PC-9 (cell line): Measurements from ENCODE around the gene FERMT1. TPM values are rescaled to one million over a fixed set of nuclear protein-coding genes. Genes with fewer than 3 reads are reported as not detected.
"Not testable (repeated sequence)": the region's sequence is repeated elsewhere in the genome, so short reads cannot be mapped to it uniquely, and the experiment has no call there.

ENCODE experiments used
- BruUV-seq: library from RNA; stranded (reverse); fragments of 400-500 nt; replicated peaks from 2 replicates; lab custom pipeline; 2021; lab: Mats Ljungman, UMichigan
- CTCF ChIA-PET: fragments of 300-600 bp; sonication (Branson Sonifier 250); formaldehyde crosslinking; loops from one replicate; lab custom pipeline; 2022; ENCODE audit warnings: antibody characterized with exemption; lab: Charles Lee
- POLR2A ChIA-PET: fragments of 300-600 bp; sonication (Branson Sonifier 250); formaldehyde crosslinking; loops from one replicate; lab custom pipeline; 2022; ENCODE audit warnings: antibody characterized with exemption; ENCODE audit not compliant: unreplicated experiment; lab: Charles Lee
- DNase-seq, 2 experiments: peaks; one replicate each; pipeline versions ENCODE4 v3.0.0 to v3.0.0-alpha.2; 2015 to 2022; ENCODE audit warnings: mixed read lengths in 1 of 2
- H2AFZ ChIP-seq: fragments of 200-600 bp; sonication (generic); 2 replicates; pipeline ENCODE4 v1.8.1; 2017; ENCODE audit warnings: antibody characterized with exemption
- H3F3A ChIP-seq: fragments of 200-600 bp; sonication (generic); 2 replicates; pipeline ENCODE4 v1.8.1; 2017; ENCODE audit warnings: antibody characterized with exemption, mild to moderate bottlenecking, low read depth; ENCODE audit not compliant: insufficient read depth
- H3K27ac ChIP-seq: fragments of 200-600 bp; sonication (generic); 2 replicates; pipeline ENCODE4 v1.6.1; 2016; ENCODE audit warnings: mixed run types
- H3K27me3 ChIP-seq: fragments of 200-600 bp; sonication (generic); 2 replicates; pipeline ENCODE4 v1.6.1; 2016; ENCODE audit warnings: low read depth, mixed run types; ENCODE audit not compliant: insufficient read depth
- H3K36me3 ChIP-seq: fragments of 200-600 bp; sonication (generic); 2 replicates; pipeline ENCODE4 v1.6.1; 2016; ENCODE audit warnings: low read depth, mixed run types
- H3K4me1 ChIP-seq: fragments of 200-600 bp; sonication (generic); replicated peaks from 2 replicates; pipeline ENCODE4 v1.6.1; 2016; ENCODE audit warnings: mixed run types; ENCODE audit not compliant: insufficient read depth
- H3K4me2 ChIP-seq: fragments of 200-600 bp; sonication (generic); 2 replicates; pipeline ENCODE4 v1.6.1; 2017; ENCODE audit warnings: mixed run types
- H3K4me3 ChIP-seq: fragments of 200-600 bp; sonication (generic); 2 replicates; pipeline ENCODE4 v1.6.1; 2016; ENCODE audit warnings: mixed run types
- H3K79me2 ChIP-seq: fragments of 200-600 bp; sonication (generic); 2 replicates; pipeline ENCODE4 v1.6.1; 2017; ENCODE audit warnings: low read depth, mixed run types
- H3K9me2 ChIP-seq: fragments of 200-600 bp; sonication (generic); 2 replicates; pipeline ENCODE4 v1.8.1; 2017; ENCODE audit warnings: mild to moderate bottlenecking; ENCODE audit not compliant: insufficient read depth
- H3K9me3 ChIP-seq: fragments of 200-600 bp; sonication (generic); 2 replicates; pipeline ENCODE4 v1.8.1; 2016; ENCODE audit warnings: low read depth; ENCODE audit not compliant: insufficient read depth
- H4K20me1 ChIP-seq: fragments of 200-600 bp; sonication (generic); 2 replicates; pipeline ENCODE4 v1.8.1; 2017; ENCODE audit not compliant: insufficient read depth
- EZH2 ChIP-seq: fragments of 200-600 bp; sonication (generic); IDR thresholded peaks from 2 replicates; pipeline ENCODE4 v1.8.0; 2017; ENCODE audit warnings: antibody characterized with exemption, low read depth
- intact Hi-C: fragments of 100-400 bp; cut with micrococcal nuclease; formaldehyde crosslinking; loops from one replicate; pipeline ENCODE4 v1.10.0; 2022; ENCODE audit not compliant: unreplicated experiment
- total RNA-seq: library from RNA; stranded (reverse); gene quantifications from 2 replicates; pipeline ENCODE4 v1.2.3, GENCODE V29; 2021
- TF ChIP-seq, protein P1 (sequence below): fragments of 200-600 bp; sonication (generic); conservative IDR thresholded peaks from 2 replicates; pipeline ENCODE4 v1.6.1; 2017; ENCODE audit warnings: mixed run types, antibody characterized with exemption, mild to moderate bottlenecking, moderate library complexity

The FERMT1 gene
- total RNA-seq, 1 experiment from 2014 or later, result 20.6 TPM

DNA sequence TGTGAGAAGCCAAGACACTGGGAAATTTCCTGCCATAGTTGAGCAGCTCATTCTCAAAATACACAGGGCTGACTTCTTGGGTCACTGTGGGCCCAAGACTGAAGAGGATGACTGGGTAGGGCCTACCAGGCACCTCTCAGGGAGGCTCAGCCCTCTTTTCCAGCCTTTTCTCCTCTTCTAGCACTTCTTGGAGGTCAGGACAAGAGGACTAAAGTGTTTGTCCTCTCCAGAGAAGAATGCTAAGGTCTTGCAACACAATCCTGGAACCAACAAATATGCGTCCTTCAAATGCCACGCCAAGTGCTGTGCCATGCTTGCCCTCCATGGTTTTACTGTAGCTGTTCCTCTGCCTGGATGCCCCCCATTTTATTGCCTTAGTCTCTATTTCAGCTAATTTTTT lies 65.7 kb downstream of the FERMT1 start:
- H3K27me3 ChIP-seq, result no peaks in the 10 kb centered on the region
- H4K20me1 ChIP-seq, result no peaks in the 10 kb centered on the region
- H3K9me2 ChIP-seq, result no peaks in the 10 kb centered on the region
- H2AFZ ChIP-seq, result no peak overlapping the region
- no peak overlapping the region for H3K27ac ChIP-seq
- TF ChIP-seq EZH2, result no peak
- TF ChIP-seq, protein P1, sequence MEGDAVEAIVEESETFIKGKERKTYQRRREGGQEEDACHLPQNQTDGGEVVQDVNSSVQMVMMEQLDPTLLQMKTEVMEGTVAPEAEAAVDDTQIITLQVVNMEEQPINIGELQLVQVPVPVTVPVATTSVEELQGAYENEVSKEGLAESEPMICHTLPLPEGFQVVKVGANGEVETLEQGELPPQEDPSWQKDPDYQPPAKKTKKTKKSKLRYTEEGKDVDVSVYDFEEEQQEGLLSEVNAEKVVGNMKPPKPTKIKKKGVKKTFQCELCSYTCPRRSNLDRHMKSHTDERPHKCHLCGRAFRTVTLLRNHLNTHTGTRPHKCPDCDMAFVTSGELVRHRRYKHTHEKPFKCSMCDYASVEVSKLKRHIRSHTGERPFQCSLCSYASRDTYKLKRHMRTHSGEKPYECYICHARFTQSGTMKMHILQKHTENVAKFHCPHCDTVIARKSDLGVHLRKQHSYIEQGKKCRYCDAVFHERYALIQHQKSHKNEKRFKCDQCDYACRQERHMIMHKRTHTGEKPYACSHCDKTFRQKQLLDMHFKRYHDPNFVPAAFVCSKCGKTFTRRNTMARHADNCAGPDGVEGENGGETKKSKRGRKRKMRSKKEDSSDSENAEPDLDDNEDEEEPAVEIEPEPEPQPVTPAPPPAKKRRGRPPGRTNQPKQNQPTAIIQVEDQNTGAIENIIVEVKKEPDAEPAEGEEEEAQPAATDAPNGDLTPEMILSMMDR, result no peak
- H3K36me3 ChIP-seq, result no peaks in the 10 kb centered on the region
- ChIA-PET POLR2A (no interaction called here), CTCF (no interaction called here)
- H3K9me3 ChIP-seq, result no peaks in the 10 kb centered on the region; the same call in 1 of the 2 replicates
- peaks cover 11% of the 10 kb centered on the region; the same call in 1 of the 2 replicates for H3F3A ChIP-seq
- no peak overlapping the region for H3K4me3 ChIP-seq
- no peak for DNase-seq
- no peaks in the 10 kb centered on the region for H3K79me2 ChIP-seq
- intact Hi-C loops, result no loop called here
- no peak overlapping the region for H3K4me2 ChIP-seq
- BruUV-seq, result no TSS peak
- H3K4me1 ChIP-seq, result peaks cover 27% of the 10 kb centered on the region

DNA sequence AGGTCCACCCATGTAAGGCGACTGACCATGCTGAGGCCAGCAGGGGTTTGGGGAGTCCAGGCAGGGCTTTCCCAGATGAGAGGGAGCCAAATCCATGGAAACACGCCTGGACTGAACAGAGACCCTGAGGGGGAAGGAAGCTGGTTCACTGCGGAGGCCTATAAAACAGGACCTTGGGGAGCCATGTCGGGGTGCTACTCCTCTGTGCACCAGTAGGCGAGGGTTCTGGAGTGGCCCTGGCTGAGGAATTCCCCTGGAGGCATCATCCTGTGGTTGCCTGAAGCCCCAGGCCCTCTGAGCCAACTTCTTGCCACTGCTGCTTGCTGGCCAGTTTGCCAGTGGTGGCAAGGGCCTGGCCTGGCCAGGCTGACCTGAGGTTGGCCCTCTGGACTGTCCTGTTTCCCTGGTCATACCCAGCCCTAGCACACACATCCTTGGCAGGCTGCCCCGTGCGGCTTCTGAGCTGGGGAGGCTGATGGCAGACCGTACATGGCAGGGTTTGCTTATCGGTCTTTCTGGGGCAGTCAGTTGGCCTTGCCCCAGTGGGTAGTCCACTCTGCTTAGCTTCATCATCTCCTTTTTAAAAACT lies 66.8 kb downstream of the FERMT1 start:
- no peaks in the 10 kb centered on the region for H3K79me2 ChIP-seq
- H3K4me2 ChIP-seq, result no peak overlapping the region
- no peaks in the 10 kb centered on the region; the same call in 1 of the 2 replicates for H3K9me3 ChIP-seq
- H2AFZ ChIP-seq, result no peak overlapping the region
- TF ChIP-seq EZH2, result no peak
- TF ChIP-seq, protein P1, result no peak
- no peak overlapping the region for H3K4me3 ChIP-seq
- ChIA-PET CTCF (no interaction called here), POLR2A (no interaction called here)
- H3K9me2 ChIP-seq, result no peaks in the 10 kb centered on the region
- no peaks in the 10 kb centered on the region for H3K27me3 ChIP-seq
- intact Hi-C loops, result no loop called here
- H4K20me1 ChIP-seq, result no peaks in the 10 kb centered on the region
- BruUV-seq, result no TSS peak
- peaks cover 11% of the 10 kb centered on the region; the same call in 1 of the 2 replicates for H3F3A ChIP-seq
- DNase-seq, result peak in 1 of 2 experiments; percentile 21
- no peak overlapping the region for H3K27ac ChIP-seq
- no peaks in the 10 kb centered on the region for H3K36me3 ChIP-seq
- H3K4me1 ChIP-seq, result peaks cover 27% of the 10 kb centered on the region

DNA sequence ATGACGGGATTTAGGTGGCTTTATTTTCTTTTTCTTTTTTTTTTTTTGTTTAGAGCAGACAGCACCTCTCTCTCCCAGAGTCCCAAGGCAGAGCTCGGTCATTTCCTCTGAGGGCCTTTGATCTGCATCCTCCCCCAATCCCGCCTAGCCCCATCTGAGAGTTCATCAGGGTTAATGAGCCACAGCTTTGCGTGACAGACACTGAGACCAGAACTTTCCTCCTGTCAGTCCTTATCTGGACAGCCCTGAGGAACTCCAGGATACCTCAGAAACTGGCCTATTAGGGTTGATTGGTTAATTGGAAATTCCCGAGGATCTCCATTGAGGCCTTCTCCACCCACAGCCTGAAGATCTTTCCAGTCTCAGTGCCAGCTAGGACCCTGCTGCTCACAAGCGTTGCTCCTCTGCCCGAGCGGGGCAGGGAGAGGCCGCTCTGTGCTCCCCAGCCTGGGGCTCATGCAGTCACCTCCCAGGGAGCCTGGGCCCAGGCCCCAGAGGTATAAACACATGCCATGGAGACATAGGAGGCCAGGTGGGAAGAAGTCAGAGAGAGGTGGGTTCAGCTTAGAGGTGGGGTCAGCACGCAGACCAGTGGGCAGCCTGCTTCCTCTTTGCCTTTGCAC lies 67.6 kb downstream of the FERMT1 start:
- Histone ChIP-seq H3K9me3 (no peaks in the 10 kb centered on the region), H3K27me3 (no peaks in the 10 kb centered on the region), H3F3A (peaks cover 11% of the 10 kb centered on the region; the same call in 1 of the 2 replicates), H3K9me2 (no peaks in the 10 kb centered on the region), H3K27ac (no peak overlapping the region), H3K36me3 (no peaks in the 10 kb centered on the region), H3K4me3 (no peak overlapping the region), H3K79me2 (no peaks in the 10 kb centered on the region), H3K4me1 (peaks cover 27% of the 10 kb centered on the region), H2AFZ (no peak overlapping the region), H3K4me2 (no peak overlapping the region), H4K20me1 (no peaks in the 10 kb centered on the region)
- DNase-seq, result no peak
- CTCF ChIA-PET, result no interaction called here
- intact Hi-C loops, result no loop called here
- TF ChIP-seq EZH2, result no peak
- TF ChIP-seq, protein P1, result no peak
- BruUV-seq, result TSS peak; percentile 9
- POLR2A ChIA-PET, result no interaction called here

DNA sequence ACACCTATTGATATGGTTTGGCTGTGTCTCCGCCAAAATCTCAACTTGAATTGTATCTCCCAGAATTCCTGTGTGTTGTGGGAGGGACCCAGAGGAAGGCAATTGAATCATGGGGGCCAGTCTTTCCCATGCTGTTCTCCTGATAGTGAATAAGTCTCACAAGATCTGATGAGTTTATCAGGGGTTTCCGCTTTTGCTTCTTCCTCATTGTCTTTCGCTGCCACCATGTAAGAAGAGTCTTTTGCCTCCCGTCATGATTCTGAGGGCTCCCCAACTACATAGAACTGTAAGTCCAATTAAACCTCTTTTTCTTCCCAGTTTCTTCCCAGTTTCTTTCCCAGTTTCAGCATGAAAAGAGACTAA lies 68.2 kb downstream of the FERMT1 start:
- H3K27me3 ChIP-seq, BruUV-seq, H3K27ac ChIP-seq, DNase-seq, CTCF ChIA-PET, H3K9me3 ChIP-seq, H3K9me2 ChIP-seq, H3K36me3 ChIP-seq, H3K4me3 ChIP-seq, H4K20me1 ChIP-seq, H3K4me2 ChIP-seq, H3K79me2 ChIP-seq, H2AFZ ChIP-seq, intact Hi-C loops: not testable (repeated sequence)
- H3F3A ChIP-seq, result peaks cover 11% of the 10 kb centered on the region; the same call in 1 of the 2 replicates
- POLR2A ChIA-PET, result interaction anchor here (0.6 kb wide), 1 partner anchor 280 kb away, joined by 9 read pairs; no protein-coding TSS in a partner anchor
- peaks cover 27% of the 10 kb centered on the region for H3K4me1 ChIP-seq
